ENCODE results near the gene MED28. TPM values are rescaled to one million over a fixed set of nuclear protein-coding genes. Genes with fewer than 3 reads are reported as not detected.

The MED28 gene
- total and polyA plus RNA-seq, 10 of the 15 experiments (the other 5 are each of a cell fraction or from before 2014, with no cell fraction given) = 19.9 to 77.4 (median 52.0) TPM

GRCh38 chr4:17599826-17600225 lies 14.6 kb upstream of the MED28 start:
- Histone ChIP-seq H3K27ac (ENCODE audit: control insufficient read depth, insufficient read depth) (no peak overlapping the region), H3K4me2 (ENCODE audit: control insufficient read depth, insufficient read depth) (no peak overlapping the region), H2AFZ (ENCODE audit: control insufficient read depth, low read depth, low read length) (no peak overlapping the region), H3K4me3 (no peak overlapping the region), H3K79me2 (ENCODE audit: control insufficient read depth, insufficient read depth, low read length) (no peaks in the 10 kb centered on the region; the same call in 1 of the 2 replicates), H3K9me3 (replicated peaks; ENCODE audit: control insufficient read depth, insufficient read depth, low read length) (no peaks in the 10 kb centered on the region), H4K20me1 (ENCODE audit: control insufficient read depth, insufficient read depth) (0 out of 2 replicates have a peak, but pooled peaks cover 8% of the 10 kb centered on the region), H3K36me3 (ENCODE audit: control insufficient read depth in 2 of 2, insufficient read depth in 2 of 2, low read length in 1 of 2) (peaks cover 14 to 43% of the 10 kb centered on the region in 2 experiments), H3K27me3 (replicated peaks in 1 of 2; ENCODE audit: control insufficient read depth in 2 of 2, insufficient read depth in 2 of 2, low read length in 1 of 2) (no peaks in the 10 kb centered on the region), H3K4me1 (ENCODE audit: control insufficient read depth, insufficient read depth, low read length) (peaks cover 6% of the 10 kb centered on the region), H3K9ac (ENCODE audit: control insufficient read depth, insufficient read depth, low read length) (no peak overlapping the region)
- intact Hi-C loops (cut with micrococcal nuclease; ENCODE audit: unreplicated experiment) = no loop called here
- no TSS peak for BruUV-seq (replicated peaks)
- CTCF ChIA-PET = no interaction called here
- in situ Hi-C loops (cut with MboI) = no loop called here
- FAIRE-seq = no peak
- DNase-seq (ENCODE audit: low read depth, low spot score) = no peak
- SMC1A ChIA-PET (ENCODE audit: uncharacterized antibody, unreplicated experiment) = no interaction called here
- no peak for ATAC-seq
- POLR2A ChIA-PET = interaction anchor here (0.7 to 0.8 kb wide), 2 partner anchors 15 to 329 kb away, joined by 4 read pairs; no protein-coding TSS in a partner anchor
- RAD21 ChIA-PET (ENCODE audit: unreplicated experiment) = no interaction called here
- WGBS (ENCODE audit: insufficient coverage, insufficient replicate concordance, low lambda C conversion rate, missing lambda C conversion rate) = 100% methylated on average over 1 of the region's 1 CpG
- no peak for TF ChIP-seq PAX8 (IDR thresholded peaks at IDR 0.05)
- no peak for TF ChIP-seq STAT1 (conservative IDR thresholded peaks at IDR 0.05)
- no peak for TF ChIP-seq TARDBP (IDR thresholded peaks at IDR 0.05; ENCODE audit: borderline replicate concordance)
- no peak for TF ChIP-seq RUNX3 (IDR thresholded peaks at IDR 0.05; ENCODE audit: low read length)
- TF ChIP-seq CREM (IDR thresholded peaks at IDR 0.05; ENCODE audit: low read depth) = no peak
- no peak for TF ChIP-seq SMARCA5 (IDR thresholded peaks at IDR 0.05)
- TF ChIP-seq SPI1 (IDR thresholded peaks at IDR 0.05; ENCODE audit: borderline replicate concordance, insufficient read depth, low read depth, low read length) = no peak
- TF ChIP-seq SMAD1 (IDR thresholded peaks at IDR 0.05; ENCODE audit: low read depth, partially characterized antibody) = no peak
- no peak for TF ChIP-seq MXI1 (IDR thresholded peaks at IDR 0.05; ENCODE audit: low read depth, low read length)
- no peak for TF ChIP-seq BCLAF1 (IDR thresholded peaks at IDR 0.05)
- TF ChIP-seq SKIL (IDR thresholded peaks at IDR 0.05; ENCODE audit: low read depth, poor library complexity, severe bottlenecking) = no peak
- TF ChIP-seq POLR2AphosphoS5 (IDR thresholded peaks at IDR 0.05; ENCODE audit: low read length) = no peak
- no peak for TF ChIP-seq SIN3A (IDR thresholded peaks at IDR 0.05; ENCODE audit: low read depth, low read length)
- TF ChIP-seq SMC3 (IDR thresholded peaks at IDR 0.05; ENCODE audit: borderline replicate concordance, low read length) = no peak
- no peak for TF ChIP-seq ASH2L (IDR thresholded peaks at IDR 0.05; ENCODE audit: borderline replicate concordance, low read depth)
- no peak for TF ChIP-seq NRF1 (conservative IDR thresholded peaks at IDR 0.05; ENCODE audit: low read depth, low read length)
- TF ChIP-seq, protein P1, sequence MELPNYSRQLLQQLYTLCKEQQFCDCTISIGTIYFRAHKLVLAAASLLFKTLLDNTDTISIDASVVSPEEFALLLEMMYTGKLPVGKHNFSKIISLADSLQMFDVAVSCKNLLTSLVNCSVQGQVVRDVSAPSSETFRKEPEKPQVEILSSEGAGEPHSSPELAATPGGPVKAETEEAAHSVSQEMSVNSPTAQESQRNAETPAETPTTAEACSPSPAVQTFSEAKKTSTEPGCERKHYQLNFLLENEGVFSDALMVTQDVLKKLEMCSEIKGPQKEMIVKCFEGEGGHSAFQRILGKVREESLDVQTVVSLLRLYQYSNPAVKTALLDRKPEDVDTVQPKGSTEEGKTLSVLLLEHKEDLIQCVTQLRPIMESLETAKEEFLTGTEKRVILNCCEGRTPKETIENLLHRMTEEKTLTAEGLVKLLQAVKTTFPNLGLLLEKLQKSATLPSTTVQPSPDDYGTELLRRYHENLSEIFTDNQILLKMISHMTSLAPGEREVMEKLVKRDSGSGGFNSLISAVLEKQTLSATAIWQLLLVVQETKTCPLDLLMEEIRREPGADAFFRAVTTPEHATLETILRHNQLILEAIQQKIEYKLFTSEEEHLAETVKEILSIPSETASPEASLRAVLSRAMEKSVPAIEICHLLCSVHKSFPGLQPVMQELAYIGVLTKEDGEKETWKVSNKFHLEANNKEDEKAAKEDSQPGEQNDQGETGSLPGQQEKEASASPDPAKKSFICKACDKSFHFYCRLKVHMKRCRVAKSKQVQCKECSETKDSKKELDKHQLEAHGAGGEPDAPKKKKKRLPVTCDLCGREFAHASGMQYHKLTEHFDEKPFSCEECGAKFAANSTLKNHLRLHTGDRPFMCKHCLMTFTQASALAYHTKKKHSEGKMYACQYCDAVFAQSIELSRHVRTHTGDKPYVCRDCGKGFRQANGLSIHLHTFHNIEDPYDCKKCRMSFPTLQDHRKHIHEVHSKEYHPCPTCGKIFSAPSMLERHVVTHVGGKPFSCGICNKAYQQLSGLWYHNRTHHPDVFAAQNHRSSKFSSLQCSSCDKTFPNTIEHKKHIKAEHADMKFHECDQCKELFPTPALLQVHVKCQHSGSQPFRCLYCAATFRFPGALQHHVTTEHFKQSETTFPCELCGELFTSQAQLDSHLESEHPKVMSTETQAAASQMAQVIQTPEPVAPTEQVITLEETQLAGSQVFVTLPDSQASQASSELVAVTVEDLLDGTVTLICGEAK (IDR thresholded peaks at IDR 0.05; ENCODE audit: borderline replicate concordance) = no peak

Data from GM12878 (cell line).